Measurements from ENCODE around the gene GNAZ. TPM values are rescaled to one million over a fixed set of nuclear protein-coding genes. Genes with fewer than 3 reads are reported as not detected.

The GNAZ gene
- total and polyA plus RNA-seq, 7 donors: under 0.01 to 27.6 (median 22.8) TPM

DNA sequence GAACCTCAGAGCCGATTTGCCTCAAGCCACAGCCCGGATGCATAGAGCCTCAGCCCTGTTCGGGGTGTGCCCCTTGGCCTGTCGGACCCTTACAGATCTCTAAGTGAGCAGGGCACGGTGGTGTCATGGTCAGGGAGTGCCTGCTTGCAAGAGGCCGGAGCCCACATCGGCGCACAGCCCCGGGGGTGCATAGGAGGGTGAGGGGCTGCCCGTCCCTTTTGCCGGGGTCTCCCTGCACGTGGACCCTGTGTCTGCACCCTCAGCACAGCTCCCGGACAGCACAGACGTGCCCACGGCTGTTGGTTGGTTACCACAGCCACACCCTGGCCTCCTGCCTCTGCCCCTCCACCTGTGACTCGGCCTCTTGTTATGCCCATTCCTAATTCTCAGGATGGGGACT is 81.5 kb downstream of the GNAZ start:
- TF ChIP-seq CTCF (IDR thresholded peaks at IDR 0.05) (no peak), POLR2A (IDR thresholded peaks at IDR 0.05) (no peak), EP300 (IDR thresholded peaks at IDR 0.05) (no peak), POLR2AphosphoS5 (IDR thresholded peaks at IDR 0.05) (no peak)
- intact Hi-C loops (cut with DNase I): no loop called here
- Histone ChIP-seq H3K36me3 (peaks cover 0 to 41% (median 3%) of the 10 kb centered on the region in 4 donors), H3K27ac (no peak overlapping the region), H3K9me3 (no peaks in the 10 kb centered on the region), H3K4me3 (no peak overlapping the region), H3K4me1 (peaks cover 0 to 15% (median 4%) of the 10 kb centered on the region in 4 donors), H3K27me3 (no peaks in the 10 kb centered on the region)
- 91% methylated on average over 16 of the region's 16 CpGs for WGBS, 2 donors
- no peak for DNase-seq

- no peak overlapping the region for H3K4me3 ChIP-seq
- intact Hi-C loops (cut with DNase I): no loop called here
Observed at GRCh38 chr22:23152238-23153114, 82.2 kb downstream of the GNAZ start.

GRCh38 chr22:23153994-23154393 is 83.7 kb downstream of the GNAZ start:
- peaks cover 0 to 48% (median 3%) of the 10 kb centered on the region in 4 donors for H3K36me3 ChIP-seq
- TF ChIP-seq POLR2AphosphoS5 (IDR thresholded peaks at IDR 0.05) (no peak), EP300 (IDR thresholded peaks at IDR 0.05) (no peak), POLR2A (IDR thresholded peaks at IDR 0.05) (no peak), CTCF (IDR thresholded peaks at IDR 0.05) (no peak)
- 85 to 89% methylated on average over 7 of the region's 7 CpGs for WGBS, 2 donors

More at GRCh38 chr22:23152238-23153114, 82.2 kb downstream of the GNAZ start:
- Histone ChIP-seq H3K4me1 (peaks cover 0 to 9% (median 3%) of the 10 kb centered on the region in 4 donors), H3K27ac (no peak overlapping the region), H3K9me3 (no peaks in the 10 kb centered on the region), H3K27me3 (no peaks in the 10 kb centered on the region), H3K36me3 (peaks cover 0 to 41% (median 3%) of the 10 kb centered on the region in 4 donors)
- TF ChIP-seq POLR2AphosphoS5 (IDR thresholded peaks at IDR 0.05) (no peak), EP300 (IDR thresholded peaks at IDR 0.05) (no peak), POLR2A (IDR thresholded peaks at IDR 0.05) (no peak), CTCF (IDR thresholded peaks at IDR 0.05) (no peak)
- no peak for DNase-seq
- 86 to 90% methylated on average over 19 of the region's 19 CpGs for WGBS, 2 donors

DNA sequence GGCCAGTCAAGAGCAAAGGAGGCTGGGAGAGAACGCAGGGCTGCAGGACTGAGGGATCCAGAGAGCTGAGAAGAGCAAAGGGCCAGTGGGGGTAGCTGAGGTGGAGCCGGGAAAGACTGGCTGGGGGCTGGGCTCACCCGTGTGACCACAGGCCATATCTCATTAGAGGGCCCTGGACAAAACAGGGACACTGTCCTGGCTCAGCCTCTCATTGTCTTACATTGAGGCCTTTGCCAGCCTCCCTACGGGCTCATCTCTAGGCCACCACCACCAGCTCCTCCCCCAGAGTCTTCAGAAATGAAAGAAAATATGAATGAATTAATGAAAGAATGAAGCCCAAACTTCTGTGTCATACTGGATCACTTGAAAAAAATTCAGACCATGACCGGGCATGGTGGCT is 84.1 kb downstream of the GNAZ start:
- TF ChIP-seq EP300 (IDR thresholded peaks at IDR 0.05): no peak
- no peak for TF ChIP-seq POLR2A (IDR thresholded peaks at IDR 0.05)
- H3K9me3 ChIP-seq: no peaks in the 10 kb centered on the region
- intact Hi-C loops (cut with DNase I): no loop called here
- no peak for DNase-seq
- peaks cover 0 to 53% (median 3%) of the 10 kb centered on the region in 4 donors for H3K36me3 ChIP-seq
- no peaks in the 10 kb centered on the region for H3K4me1 ChIP-seq
- H3K27me3 ChIP-seq: no peaks in the 10 kb centered on the region
- WGBS, 2 donors: 94 to 96% methylated on average over 5 of the region's 5 CpGs
- H3K4me3 ChIP-seq: no peak overlapping the region
- H3K27ac ChIP-seq: no peak overlapping the region

More at GRCh38 chr22:23153994-23154393, 83.7 kb downstream of the GNAZ start:
- intact Hi-C loops (cut with DNase I): no loop called here
- Histone ChIP-seq H3K4me1 (no peaks in the 10 kb centered on the region), H3K4me3 (no peak overlapping the region), H3K27me3 (no peaks in the 10 kb centered on the region), H3K9me3 (no peaks in the 10 kb centered on the region), H3K27ac (no peak overlapping the region)
- DNase-seq: no peak

DNA sequence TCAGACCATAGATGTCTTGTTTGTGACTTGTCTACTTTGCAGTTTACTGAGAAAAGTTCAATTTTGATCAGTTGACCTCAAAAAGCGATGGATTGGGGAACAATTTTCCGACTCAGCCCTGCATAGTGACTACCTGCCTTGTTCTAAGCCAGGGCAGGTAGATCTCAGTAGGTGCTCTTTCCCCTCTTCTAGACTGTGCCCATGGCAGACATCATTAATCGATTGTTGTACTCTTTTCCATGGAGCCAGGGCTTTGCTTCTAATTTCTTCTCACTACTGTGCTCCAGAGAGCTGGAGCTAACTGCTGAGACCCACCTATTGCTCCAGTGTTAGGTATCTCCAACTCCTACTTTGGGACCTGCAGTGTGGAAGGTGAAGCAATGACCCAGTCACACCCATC is 84.8 kb downstream of the GNAZ start:
- TF ChIP-seq EP300 (IDR thresholded peaks at IDR 0.05) (no peak), POLR2AphosphoS5 (IDR thresholded peaks at IDR 0.05) (no peak), POLR2A (IDR thresholded peaks at IDR 0.05) (no peak), CTCF (IDR thresholded peaks at IDR 0.05) (no peak)
- Histone ChIP-seq H3K27ac (no peak overlapping the region), H3K4me1 (no peaks in the 10 kb centered on the region), H3K9me3 (no peaks in the 10 kb centered on the region), H3K27me3 (no peaks in the 10 kb centered on the region), H3K36me3 (peaks cover 0 to 54% (median 3%) of the 10 kb centered on the region in 4 donors), H3K4me3 (no peak overlapping the region)
- intact Hi-C loops (cut with DNase I): no loop called here
- DNase-seq: no peak
- WGBS, 2 donors: 95 to 96% methylated on average over 3 of the region's 3 CpGs
